IPS-NIHi11 (cell line): Measurements from ENCODE around the gene ADAMTS14.

Source experiments
- DNase-seq: peaks from one replicate; pipeline ENCODE4 v3.0.0; 2012; ENCODE audit warnings: mixed read lengths, low spot score

Gene ADAMTS14

GRCh38 chr10:70771311-70772194 is 99.2 kb downstream of the ADAMTS14 start:
- no peak for DNase-seq

- peak; percentile 6 for DNase-seq
These were observed 100.3 kb downstream of the ADAMTS14 start for GRCh38 chr10:70772627-70773026.

- no peak for DNase-seq
These were observed 101.2 kb downstream of the ADAMTS14 start for GRCh38 chr10:70773461-70773860.

GRCh38 chr10:70773965-70774809 is 101.9 kb downstream of the ADAMTS14 start:
- peak; percentile 19 for DNase-seq

- peak; percentile 12 for DNase-seq
These were observed 102.7 kb downstream of the ADAMTS14 start for GRCh38 chr10:70774810-70775678.

- DNase-seq: no peak
These were observed 103.6 kb downstream of the ADAMTS14 start for GRCh38 chr10:70775679-70776454.

- no peak for DNase-seq
These were observed 104.2 kb downstream of the ADAMTS14 start for GRCh38 chr10:70776455-70777005.

GRCh38 chr10:70777063-70777875 is 105.0 kb downstream of the ADAMTS14 start:
- no peak for DNase-seq

GRCh38 chr10:70778267-70778924 is 106.1 kb downstream of the ADAMTS14 start:
- no peak for DNase-seq

GRCh38 chr10:70779088-70779487 is 106.8 kb downstream of the ADAMTS14 start:
- no peak for DNase-seq

- no peak for DNase-seq
These were observed 107.4 kb downstream of the ADAMTS14 start for GRCh38 chr10:70779511-70780369.

- no peak for DNase-seq
These were observed 108.1 kb downstream of the ADAMTS14 start for GRCh38 chr10:70780370-70780760.

- no peak for DNase-seq
These were observed 108.5 kb downstream of the ADAMTS14 start for GRCh38 chr10:70780772-70781171.

- DNase-seq: no peak
These were observed 109.2 kb downstream of the ADAMTS14 start for GRCh38 chr10:70781461-70782051.

GRCh38 chr10:70782086-70782745 is 109.9 kb downstream of the ADAMTS14 start:
- DNase-seq: no peak

- DNase-seq: no peak
These were observed 110.7 kb downstream of the ADAMTS14 start for GRCh38 chr10:70782746-70783680.
